Testis (tissue), 3 donors: ENCODE data around the gene RASGRP4. TPM values are rescaled to one million over a fixed set of nuclear protein-coding genes. Genes with fewer than 3 reads are reported as not detected.

Experiments used
- DNase-seq: peaks from one replicate; pipeline ENCODE4 v3.0.0-alpha.2; 2019
- H3K27ac ChIP-seq, 2 donors: fragments of 200-600 bp; sonication (generic); one replicate each; pipeline ENCODE4 v1.5.1; 2019
- H3K27me3 ChIP-seq: fragments of 200-600 bp; sonication (generic); one replicate; pipeline ENCODE4 v1.5.1; 2019
- H3K36me3 ChIP-seq: fragments of 200-600 bp; sonication (generic); one replicate; pipeline ENCODE4 v1.5.1; 2017; ENCODE audit warnings: low read depth; ENCODE audit errors: missing control alignments
- H3K4me1 ChIP-seq: fragments of 200-600 bp; sonication (generic); one replicate; pipeline ENCODE4 v1.5.1; 2019
- H3K4me3 ChIP-seq, 2 donors: fragments of 200-600 bp; sonication (generic); one replicate each; pipeline ENCODE4 v1.5.1; 2017 to 2019
- H3K9me3 ChIP-seq: fragments of 200-600 bp; sonication (generic); one replicate; pipeline ENCODE4 v1.5.1; 2017
- CTCF ChIP-seq, 3 experiments: fragments of 450-650 bp in 2 of 3; fragments of 200-600 bp in 1 of 3; sonication (generic) in 1 of 3; IDR thresholded peaks; one replicate each; pipeline ENCODE4 v1.5.1; 2016 to 2019; ENCODE audit warnings: antibody characterized with exemption in 3 of 3, mild to moderate bottlenecking in 2 of 3, moderate library complexity in 1 of 3
- POLR2A ChIP-seq: fragments of 450-650 bp; IDR thresholded peaks from one replicate; pipeline ENCODE4 v1.6.1; 2017; ENCODE audit warnings: antibody characterized with exemption, mild to moderate bottlenecking, moderate library complexity
- WGBS, 2 donors: methylation state at CpG; one replicate each; pipeline ENCODE4 v1.1.5; 2018; 5-methylcytosine and 5-hydroxymethylcytosine counted together
- intact Hi-C: fragments of 100-400 bp; cut with DNase I; formaldehyde crosslinking; loops from one replicate; pipeline ENCODE4 v1.15.1; 2023; ENCODE audit warnings: low total_unique reads
- polyA plus RNA-seq: library from polyadenylated mRNA; stranded (reverse); fragments of 350-450 nt; fragmentation: Illumina TruSeq; extraction: RNeasy Lipid Tissue Mini Kit (QIAGEN cat#74804); gene quantifications from one replicate; pipeline ENCODE4 v1.2.3, GENCODE V29; 2014; ENCODE audit warnings: low read depth, low replicate concordance; ENCODE audit not compliant: insufficient read depth
- total RNA-seq, 2 donors: library from RNA; depleted of rRNA; stranded (reverse); fragments of >200 nt; gene quantifications; one replicate each; pipeline ENCODE4 v1.2.3, GENCODE V29; 2016

The RASGRP4 gene
- total and polyA plus RNA-seq, 3 donors from 2014 or later: 0.71 to 1.5 (median 1.3) TPM

GRCh38 chr19:38359242-38360021, 66.6 kb downstream of the RASGRP4 start:
- H3K4me1 ChIP-seq: peaks cover 5% of the 10 kb centered on the region
- TF ChIP-seq CTCF (IDR thresholded peaks at IDR 0.05) (no peak), POLR2A (no peak)
- H3K4me3 ChIP-seq: no peak overlapping the region
- WGBS, 2 donors: 57 to 58% methylated on average over 17 to 18 of the region's 18 CpGs
- intact Hi-C loops: no loop called here
- no peaks in the 10 kb centered on the region for H3K27me3 ChIP-seq
- no peaks in the 10 kb centered on the region for H3K9me3 ChIP-seq
- H3K27ac ChIP-seq: no peak overlapping the region
- no peaks in the 10 kb centered on the region for H3K36me3 ChIP-seq
- DNase-seq: no peak

Other genes with a start within 250 kb of the RASGRP4 start
- 1 to 10 TPM; 4.7 to 6.4 TPM for gene DPF1, start 202.0 kb downstream of the RASGRP4 start, total RNA-seq
- gene DPF1, start 202.0 kb downstream of the RASGRP4 start, polyA plus RNA-seq: 3.6 TPM
- 100 to 1,000 TPM; 187 to 268 TPM for gene PPP1R14A, start 169.8 kb downstream of the RASGRP4 start, total RNA-seq
- 97.1 TPM for gene PPP1R14A, start 169.8 kb downstream of the RASGRP4 start, polyA plus RNA-seq
- gene SPINT2, start 161.6 kb downstream of the RASGRP4 start, total RNA-seq: 100 to 1,000 TPM; 372 to 389 TPM
- 480 TPM for gene SPINT2, start 161.6 kb downstream of the RASGRP4 start, polyA plus RNA-seq
- gene C19orf33, start 122.0 kb downstream of the RASGRP4 start, total RNA-seq: 1 to 10 TPM; 1.1 to 1.7 TPM
- 7.9 TPM for gene C19orf33, start 122.0 kb downstream of the RASGRP4 start, polyA plus RNA-seq
- 10 to 100 TPM; 63.5 to 63.7 TPM for gene YIF1B, start 110.3 kb downstream of the RASGRP4 start, total RNA-seq
- gene YIF1B, start 110.3 kb downstream of the RASGRP4 start, polyA plus RNA-seq: 52.1 TPM
- gene KCNK6, start 106.4 kb downstream of the RASGRP4 start, total RNA-seq: 1 to 10 TPM; 2.3 to 3.5 TPM
- gene KCNK6, start 106.4 kb downstream of the RASGRP4 start, polyA plus RNA-seq: 3.4 TPM
- 10 to 100 TPM; 56.3 to 84.0 TPM for gene CATSPERG, start 90.4 kb downstream of the RASGRP4 start, total RNA-seq
- gene CATSPERG, start 90.4 kb downstream of the RASGRP4 start, polyA plus RNA-seq: 141 TPM
- 100 to 1,000 TPM; 244 to 265 TPM for gene PSMD8, start 51.6 kb downstream of the RASGRP4 start, total RNA-seq
- 373 TPM for gene PSMD8, start 51.6 kb downstream of the RASGRP4 start, polyA plus RNA-seq
- 10 to 100 TPM; 43.7 to 80.2 TPM for gene GGN, start 38.2 kb downstream of the RASGRP4 start, total RNA-seq
- gene GGN, start 38.2 kb downstream of the RASGRP4 start, polyA plus RNA-seq: 196 TPM
- gene SPRED3, start 37.5 kb downstream of the RASGRP4 start, total RNA-seq: 1 to 10 TPM; 2.2 to 2.6 TPM
- gene SPRED3, start 37.5 kb downstream of the RASGRP4 start, polyA plus RNA-seq: 1.7 TPM
- 10 to 100 TPM; 13.0 to 14.1 TPM for gene FAM98C, start 23.1 kb downstream of the RASGRP4 start, total RNA-seq
- 17.7 TPM for gene FAM98C, start 23.1 kb downstream of the RASGRP4 start, polyA plus RNA-seq
- 10 to 100 TPM; 11.8 to 15.6 TPM for gene RYR1, start 7.5 kb upstream of the RASGRP4 start, total RNA-seq
- 26.1 TPM for gene RYR1, start 7.5 kb upstream of the RASGRP4 start, polyA plus RNA-seq
- gene MAP4K1, start 191.7 kb upstream of the RASGRP4 start, total RNA-seq: 1 to 10 TPM; 2.8 to 9.9 TPM
- 8.3 TPM for gene MAP4K1, start 191.7 kb upstream of the RASGRP4 start, polyA plus RNA-seq
- 100 to 1,000 TPM; 195 to 235 TPM for gene EIF3K, start 193.0 kb upstream of the RASGRP4 start, total RNA-seq
- gene EIF3K, start 193.0 kb upstream of the RASGRP4 start, polyA plus RNA-seq: 201 TPM
- 100 to 1,000 TPM; 112 to 135 TPM for gene ACTN4, start 221.4 kb upstream of the RASGRP4 start, total RNA-seq
- 158 TPM for gene ACTN4, start 221.4 kb upstream of the RASGRP4 start, polyA plus RNA-seq